Measurements from ENCODE around the gene NPPA.
A peak's percentile ranks its signal among the peaks of the same experiment; 100 is the strongest.

The NPPA gene

DNA sequence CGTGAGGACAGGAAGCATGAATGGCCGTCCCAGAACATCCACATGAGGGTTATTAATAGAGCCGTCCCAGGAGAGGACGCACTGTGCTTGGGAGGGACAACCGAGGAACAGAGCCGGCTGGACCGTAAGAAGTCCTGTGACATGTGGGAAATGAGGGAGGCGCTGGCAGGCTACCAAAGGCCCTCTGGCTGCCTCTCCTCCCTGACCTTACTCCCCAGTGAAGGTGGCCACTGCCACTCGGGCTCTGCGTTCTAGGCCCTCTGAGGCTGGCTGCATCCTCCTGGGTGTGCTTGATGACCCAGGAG, 26.6 kb upstream of the NPPA start:
- DNase-seq (ENCODE audit: low spot score): no peak

- DNase-seq (ENCODE audit: low spot score): no peak
Observed at GRCh38 chr1:11873395-11874257, 26.0 kb upstream of the NPPA start.

DNA sequence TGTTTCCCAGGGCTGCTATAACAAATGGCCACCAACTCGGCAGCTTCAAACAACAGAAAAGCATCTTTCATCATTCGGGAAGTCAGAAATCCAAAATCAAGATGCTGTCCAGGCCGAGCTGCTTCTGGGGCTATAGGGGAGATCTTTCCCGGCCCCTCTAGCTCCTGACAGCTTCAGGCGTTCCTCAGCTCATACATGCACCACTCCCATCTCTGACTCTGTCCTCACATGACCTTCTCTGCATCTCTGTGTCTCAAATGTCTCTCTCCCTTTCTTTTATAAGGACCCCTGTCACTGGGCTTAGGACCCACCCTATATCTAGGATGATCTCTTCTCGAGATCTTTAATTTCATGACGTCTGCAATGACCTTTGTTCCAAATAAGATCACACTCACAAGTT, 25.0 kb upstream of the NPPA start:
- DNase-seq (ENCODE audit: low spot score): no peak

DNA sequence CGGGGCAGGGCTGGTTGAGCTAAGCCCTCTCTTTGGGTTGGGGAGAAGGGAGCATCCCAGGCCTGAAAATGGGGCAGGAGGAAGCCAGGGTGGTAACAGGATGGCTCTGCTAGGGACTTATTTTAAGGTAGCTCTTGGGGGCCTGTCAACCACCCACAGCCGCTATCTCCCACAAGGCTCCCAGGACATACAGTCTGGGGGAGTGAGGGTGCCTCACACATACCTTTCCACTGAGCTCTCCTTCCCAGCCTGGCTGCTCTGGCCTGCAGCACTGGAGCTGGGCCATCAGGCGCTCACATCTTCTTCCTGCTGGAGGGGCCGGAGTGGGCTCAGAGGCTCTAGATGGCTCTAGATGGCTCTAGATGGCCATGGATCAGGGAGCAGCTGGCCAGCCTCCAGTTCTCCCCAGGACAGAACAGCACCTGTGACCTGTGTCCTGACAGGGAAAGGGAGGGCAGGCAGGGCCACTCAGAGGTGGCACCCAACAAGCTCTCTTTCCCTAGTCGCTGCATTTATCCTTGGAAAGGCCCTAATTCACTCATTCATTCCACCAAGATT, 22.1 kb upstream of the NPPA start:
- no peak for DNase-seq (ENCODE audit: low spot score)

DNA sequence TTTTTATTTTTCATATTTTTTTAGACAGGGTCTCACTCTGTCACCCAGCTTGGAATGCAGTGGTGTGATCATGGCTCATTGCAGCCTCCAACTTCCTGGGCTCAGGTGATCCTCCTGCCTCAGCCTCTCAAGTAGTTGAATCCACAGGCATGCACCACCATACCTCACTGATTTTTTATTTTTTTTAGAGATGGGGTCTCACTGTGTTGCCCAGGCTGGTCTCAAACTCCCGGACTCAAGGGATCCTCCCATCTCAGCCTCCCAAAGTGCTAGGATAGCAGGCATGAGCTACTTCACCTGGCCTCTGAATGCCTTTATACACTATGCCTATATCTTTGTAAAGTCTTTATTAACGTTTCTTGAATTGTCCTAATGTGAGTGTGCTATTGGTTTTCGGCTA, 21.5 kb upstream of the NPPA start:
- no peak for DNase-seq (ENCODE audit: low spot score)

DNA sequence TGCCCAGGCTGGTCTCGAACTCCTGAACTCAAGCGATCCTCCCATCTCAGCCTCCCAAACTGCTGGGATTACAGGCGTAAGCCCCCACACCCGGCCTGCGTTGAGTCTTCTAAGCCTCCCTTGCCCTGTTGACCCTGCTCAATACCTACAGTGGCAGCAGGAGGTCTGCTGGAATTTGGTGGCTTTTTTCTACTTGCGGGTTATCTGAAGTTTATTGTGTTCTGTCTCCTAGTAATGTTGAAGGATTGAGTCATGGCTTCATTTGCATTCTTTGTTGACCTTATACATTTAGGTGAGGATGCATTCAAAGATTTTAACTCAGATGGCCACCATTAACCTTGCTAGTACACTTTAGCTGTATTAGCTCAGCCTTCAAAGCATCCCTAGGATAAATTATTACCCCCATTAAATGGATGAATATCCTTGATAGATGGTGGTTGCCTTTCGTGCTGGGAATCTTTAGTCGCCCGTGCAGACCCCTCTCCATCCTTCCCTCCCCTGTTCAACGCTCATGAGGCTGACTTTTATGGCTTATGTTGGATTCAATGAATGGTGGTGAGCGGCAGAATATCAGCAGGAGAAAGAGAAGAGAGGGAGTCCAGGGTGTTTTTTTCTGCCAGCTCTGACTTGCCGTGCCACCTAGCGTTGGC, 20.9 kb upstream of the NPPA start:
- DNase-seq (ENCODE audit: low spot score): no peak

DNA sequence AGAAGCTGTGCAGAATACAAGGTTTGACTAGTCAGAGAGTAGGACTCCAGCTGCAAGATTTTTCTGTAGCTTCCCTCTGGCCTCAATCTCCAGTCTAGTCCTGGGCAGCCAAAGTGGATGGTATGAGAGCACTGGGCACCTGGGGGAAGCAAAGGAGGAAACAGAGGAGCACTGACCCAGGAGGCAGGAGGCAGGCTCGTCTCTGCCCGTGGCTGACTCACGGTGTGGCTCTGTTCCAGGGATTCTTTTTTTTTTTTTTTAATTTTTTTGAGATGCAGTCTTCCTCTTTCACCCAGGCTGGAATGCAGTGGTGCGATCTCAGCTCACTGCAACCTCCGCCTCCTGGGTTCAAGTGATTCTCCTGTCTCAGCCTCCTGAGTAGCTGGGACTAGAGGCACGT, 15.3 kb upstream of the NPPA start:
- DNase-seq (ENCODE audit: low spot score): peak; percentile 49

DNA sequence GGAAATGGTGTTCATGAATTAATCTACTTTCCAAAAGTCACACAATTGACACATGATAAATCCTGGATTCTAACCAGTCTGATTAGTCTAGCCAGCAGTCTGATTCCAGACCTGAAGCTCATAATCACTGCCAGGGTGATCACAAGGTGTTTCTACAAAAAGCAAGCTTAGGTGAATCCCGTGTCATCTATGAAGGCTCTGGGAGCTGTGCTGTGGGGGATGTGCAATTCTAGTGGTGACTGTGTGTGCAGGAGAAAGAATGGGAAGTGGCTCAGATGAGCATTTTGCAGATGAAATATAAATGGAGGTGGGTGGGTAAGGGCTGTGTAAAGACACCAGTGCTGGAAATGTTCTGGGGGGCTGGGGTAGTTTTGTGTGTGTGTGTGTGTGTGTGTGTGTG, 13.0 kb upstream of the NPPA start:
- DNase-seq (ENCODE audit: low spot score): no peak

GRCh38 chr1:11860083-11860482, 12.5 kb upstream of the NPPA start:
- no peak for DNase-seq (ENCODE audit: low spot score)

GRCh38 chr1:11858968-11859871, 11.6 kb upstream of the NPPA start:
- DNase-seq (ENCODE audit: low spot score): peak; percentile 83

GRCh38 chr1:11858613-11858967, 11.0 kb upstream of the NPPA start, which contains the start of gene NPPB:
Gene NPPB (minus strand): TSS chr1:11858945. CDS start chr1:11858833, 112 bp downstream.
- DNase-seq (ENCODE audit: low spot score): no peak

DNA sequence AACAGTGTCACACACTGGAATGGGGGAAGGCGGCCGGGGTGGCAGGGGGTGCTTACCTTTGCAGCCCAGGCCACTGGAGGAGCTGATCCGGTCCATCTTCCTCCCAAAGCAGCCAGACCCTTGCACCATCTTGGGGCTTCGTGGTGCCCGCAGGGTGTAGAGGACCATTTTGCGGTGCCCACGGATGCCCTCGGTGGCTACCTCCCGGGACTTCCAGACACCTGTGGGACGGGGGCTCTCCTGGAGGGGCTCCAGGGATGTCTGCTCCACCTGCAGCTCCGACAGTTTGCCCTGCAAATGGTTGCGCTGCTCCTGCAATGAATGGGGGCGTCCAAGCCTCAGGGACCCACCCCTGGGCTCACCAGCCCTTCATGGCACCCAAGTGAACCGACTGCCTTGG, 10.6 kb upstream of the NPPA start:
- DNase-seq (ENCODE audit: low spot score): no peak

GRCh38 chr1:11857164-11857851, 9.7 kb upstream of the NPPA start:
- no peak for DNase-seq (ENCODE audit: low spot score)

DNA sequence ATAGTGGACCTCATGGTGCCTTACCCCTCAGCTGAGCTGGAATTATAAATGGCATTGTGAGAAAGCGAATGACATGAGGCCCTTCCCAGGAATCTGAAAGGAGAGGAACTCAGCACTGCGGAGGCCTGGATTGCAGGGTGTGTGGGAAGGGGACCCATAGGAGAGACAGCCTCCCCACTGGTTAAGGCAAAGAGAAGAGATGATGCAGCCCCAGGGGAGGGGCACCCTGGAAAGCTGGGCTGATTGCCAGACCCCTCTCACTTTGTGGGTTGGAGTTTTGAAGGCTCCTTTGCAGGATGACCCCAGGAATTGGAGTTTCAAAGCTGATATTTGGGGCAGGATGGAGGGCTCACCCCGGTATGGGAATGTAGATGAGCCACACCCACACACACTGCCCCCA, 9.1 kb upstream of the NPPA start:
- DNase-seq (ENCODE audit: low spot score): no peak

- DNase-seq (ENCODE audit: low spot score): no peak
Observed at GRCh38 chr1:11855430-11855829, 7.8 kb upstream of the NPPA start.

GRCh38 chr1:11854519-11854918, 6.9 kb upstream of the NPPA start:
- DNase-seq (ENCODE audit: low spot score): no peak

- no peak for DNase-seq (ENCODE audit: low spot score)
Observed at GRCh38 chr1:11851180-11851579, 3.6 kb upstream of the NPPA start.

DNA sequence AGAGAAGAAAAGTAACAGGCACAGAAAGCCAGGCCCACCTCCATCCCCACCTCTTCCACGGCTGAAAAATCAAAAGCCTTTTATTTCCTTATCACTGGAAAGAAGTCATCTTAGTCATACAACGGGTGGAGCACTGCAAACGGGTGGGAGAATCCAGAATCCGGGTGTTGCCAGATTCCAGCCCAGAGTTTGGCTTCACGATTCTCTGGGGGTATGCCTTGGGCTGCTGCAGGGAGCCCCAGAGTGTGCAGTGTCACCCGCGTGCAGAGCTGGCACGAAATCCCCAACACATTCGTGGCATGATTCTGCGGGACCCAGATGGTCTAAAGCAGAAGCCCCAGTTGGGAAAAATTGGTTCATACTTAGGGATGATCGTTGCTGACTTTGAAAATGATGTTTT, 2.6 kb upstream of the NPPA start:
- no peak for DNase-seq (ENCODE audit: low spot score)

DNA sequence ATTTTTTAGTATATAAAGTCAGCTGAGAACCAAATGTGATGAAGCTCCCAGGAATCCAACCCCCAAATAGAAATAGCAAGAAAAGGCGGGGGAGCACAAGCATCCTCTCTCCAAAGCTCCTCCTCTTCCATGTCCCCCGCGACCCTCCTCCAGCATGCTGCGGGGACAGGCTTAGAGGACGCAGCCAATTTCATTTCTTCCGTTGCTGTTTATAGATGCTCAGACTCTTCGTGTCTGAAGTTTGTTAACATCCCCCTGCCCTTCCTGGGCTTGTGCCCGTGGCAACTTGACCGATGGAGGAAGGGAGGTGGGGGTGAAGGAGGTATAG, 754 bp upstream of the NPPA start:
- no peak for DNase-seq (ENCODE audit: low spot score)

- DNase-seq (ENCODE audit: low spot score): peak; percentile 39
Observed at GRCh38 chr1:11845641-11846335, 1.8 kb downstream of the NPPA start.
